Nephron (organoid): ENCODE measurements around the gene IGIP.

Experiments
- H3K27ac Mint-ChIP-seq, 3 experiments: 2 replicates each; pipeline ENCODE4 v1.8.0; 2020; ENCODE audit warnings: mixed read lengths in 3 of 3, mild to moderate bottlenecking in 2 of 3, moderate library complexity in 1 of 3
- H3K27me3 Mint-ChIP-seq: 2 replicates; pipeline ENCODE4 v1.8.0; 2021; ENCODE audit warnings: low read depth, mild to moderate bottlenecking, moderate library complexity, mixed read lengths
- H3K36me3 Mint-ChIP-seq: 2 replicates; pipeline ENCODE4 v1.8.0; 2020; ENCODE audit warnings: low read depth, mixed read lengths
- H3K4me1 Mint-ChIP-seq: 2 replicates; pipeline ENCODE4 v1.8.0; 2020; ENCODE audit warnings: mixed read lengths
- H3K4me3 Mint-ChIP-seq, 3 experiments: 2 replicates each; pipeline ENCODE4 v1.8.0; 2020; ENCODE audit warnings: mild to moderate bottlenecking in 3 of 3, mixed read lengths in 3 of 3, moderate library complexity in 2 of 3
- H3K9me3 Mint-ChIP-seq: 2 replicates; pipeline ENCODE4 v1.8.0; 2020; ENCODE audit warnings: mixed read lengths
- CTCF ChIP-seq, 3 experiments: fragments of 200-600 bp; sonication (generic); IDR thresholded peaks; one replicate each; pipeline ENCODE4 v1.5.0; 2021; ENCODE audit warnings: antibody characterized with exemption in 3 of 3; ENCODE audit not compliant: unreplicated experiment in 3 of 3

IGIP gene

GRCh38 chr5:140104100-140104499 is 21.6 kb upstream of the IGIP start:
- H3K9me3 Mint-ChIP-seq, result no peaks in the 10 kb centered on the region
- no peak overlapping the region for H3K27ac Mint-ChIP-seq
- no peak overlapping the region for H3K4me3 Mint-ChIP-seq
- peaks cover 17% of the 10 kb centered on the region for H3K4me1 Mint-ChIP-seq
- no peak for TF ChIP-seq CTCF (IDR thresholded peaks at IDR 0.05; ENCODE audit: unreplicated experiment in 3 of 3)
- H3K27me3 Mint-ChIP-seq, result peaks cover 92% of the 10 kb centered on the region
- H3K36me3 Mint-ChIP-seq, result no peaks in the 10 kb centered on the region

GRCh38 chr5:140106101-140106500 is 19.6 kb upstream of the IGIP start:
- no peak for TF ChIP-seq CTCF (IDR thresholded peaks at IDR 0.05; ENCODE audit: unreplicated experiment in 3 of 3)
- H3K4me1 Mint-ChIP-seq, result peaks cover 23% of the 10 kb centered on the region
- no peaks in the 10 kb centered on the region for H3K36me3 Mint-ChIP-seq
- no peaks in the 10 kb centered on the region for H3K9me3 Mint-ChIP-seq
- H3K4me3 Mint-ChIP-seq, result peak overlapping the region; percentile 85 to 89 (median 87)
- peak overlapping the region; percentile 95 to 97 (median 97) for H3K27ac Mint-ChIP-seq
- peaks cover 93% of the 10 kb centered on the region for H3K27me3 Mint-ChIP-seq

GRCh38 chr5:140106805-140107311 is 18.9 kb upstream of the IGIP start:
- H3K4me1 Mint-ChIP-seq, result peaks cover 24% of the 10 kb centered on the region
- peak overlapping the region; percentile 85 to 89 (median 87) for H3K4me3 Mint-ChIP-seq
- TF ChIP-seq CTCF (IDR thresholded peaks at IDR 0.05; ENCODE audit: unreplicated experiment in 3 of 3), result no peak
- H3K9me3 Mint-ChIP-seq, result no peaks in the 10 kb centered on the region
- peaks cover 96% of the 10 kb centered on the region for H3K27me3 Mint-ChIP-seq
- no peaks in the 10 kb centered on the region for H3K36me3 Mint-ChIP-seq
- H3K27ac Mint-ChIP-seq, result peak overlapping the region; percentile 95 to 97 (median 97)

- Mint-ChIP-seq H3K27me3 (peaks cover 97% of the 10 kb centered on the region), H3K36me3 (no peaks in the 10 kb centered on the region), H3K4me3 (peak overlapping the region; percentile 85 to 89 (median 87)), H3K9me3 (no peaks in the 10 kb centered on the region), H3K27ac (peak overlapping the region; percentile 95 to 97 (median 97)), H3K4me1 (peaks cover 29% of the 10 kb centered on the region)
- TF ChIP-seq CTCF (IDR thresholded peaks at IDR 0.05; ENCODE audit: unreplicated experiment in 3 of 3), result no peak
These were observed 18.2 kb upstream of the IGIP start for GRCh38 chr5:140107312-140108092.

GRCh38 chr5:140108093-140109017 is 17.4 kb upstream of the IGIP start:
- Mint-ChIP-seq H3K4me3 (peak overlapping the region; percentile 85 to 89 (median 87)), H3K27me3 (peaks cover 100% of the 10 kb centered on the region), H3K4me1 (peaks cover 29% of the 10 kb centered on the region), H3K27ac (peak overlapping the region in 2 of 3 experiments; percentile 83 to 97), H3K36me3 (no peaks in the 10 kb centered on the region), H3K9me3 (no peaks in the 10 kb centered on the region)
- TF ChIP-seq CTCF (IDR thresholded peaks at IDR 0.05; ENCODE audit: unreplicated experiment in 3 of 3), result no peak
